ENCODE measurements around the gene RHPN2.
"Not testable (repeated sequence)": the region's sequence is repeated elsewhere in the genome, so short reads cannot be mapped to it uniquely, and the experiment has no call there.

The RHPN2 gene

GRCh38 chr19:33064458-33064791 is 263 bp downstream of the RHPN2 start:
- no peak for DNase-seq (ENCODE audit: low spot score)

- DNase-seq (ENCODE audit: low spot score), result no peak
These were observed 783 bp downstream of the RHPN2 start for GRCh38 chr19:33063753-33064457.

- no peak for DNase-seq (ENCODE audit: low spot score)
These were observed 1.3 kb downstream of the RHPN2 start for GRCh38 chr19:33063356-33063752.

GRCh38 chr19:33062902-33063301 is 1.8 kb downstream of the RHPN2 start:
- DNase-seq (ENCODE audit: low spot score), result no peak

- no peak for DNase-seq (ENCODE audit: low spot score)
These were observed 4.1 kb downstream of the RHPN2 start for GRCh38 chr19:33060586-33060985.

- DNase-seq (ENCODE audit: low spot score), result no peak
These were observed 9.0 kb downstream of the RHPN2 start for GRCh38 chr19:33055718-33056117.

GRCh38 chr19:33054623-33055022 is 10.1 kb downstream of the RHPN2 start:
- DNase-seq (ENCODE audit: low spot score), result no peak

GRCh38 chr19:33052352-33052972 is 12.2 kb downstream of the RHPN2 start:
- DNase-seq (ENCODE audit: low spot score), result no peak

- no peak for DNase-seq (ENCODE audit: low spot score)
These were observed 14.6 kb downstream of the RHPN2 start for GRCh38 chr19:33050110-33050509.

- DNase-seq (ENCODE audit: low spot score), result no peak
These were observed 15.6 kb downstream of the RHPN2 start for GRCh38 chr19:33048806-33049676.

- no peak for DNase-seq (ENCODE audit: low spot score)
These were observed 17.3 kb downstream of the RHPN2 start for GRCh38 chr19:33047422-33047821.

GRCh38 chr19:33041828-33042160 is 22.9 kb downstream of the RHPN2 start:
- DNase-seq (ENCODE audit: low spot score), result not testable (repeated sequence)

GRCh38 chr19:33040994-33041827 is 23.5 kb downstream of the RHPN2 start:
- DNase-seq (ENCODE audit: low spot score), result peak; percentile 5

- DNase-seq (ENCODE audit: low spot score), result no peak
These were observed 24.9 kb downstream of the RHPN2 start for GRCh38 chr19:33039815-33040214.

GRCh38 chr19:33039108-33039599 is 25.5 kb downstream of the RHPN2 start:
- DNase-seq (ENCODE audit: low spot score), result no peak

- not testable (repeated sequence) for DNase-seq (ENCODE audit: low spot score)
These were observed 27.3 kb downstream of the RHPN2 start for GRCh38 chr19:33037168-33038025.

- not testable (repeated sequence) for DNase-seq (ENCODE audit: low spot score)
These were observed 28.1 kb downstream of the RHPN2 start for GRCh38 chr19:33036370-33037167.

- no peak for DNase-seq (ENCODE audit: low spot score)
These were observed 29.2 kb downstream of the RHPN2 start for GRCh38 chr19:33035461-33035860.

- no peak for DNase-seq (ENCODE audit: low spot score)
These were observed 32.4 kb downstream of the RHPN2 start for GRCh38 chr19:33032218-33032781.

- no peak for DNase-seq (ENCODE audit: low spot score)
These were observed 34.9 kb downstream of the RHPN2 start for GRCh38 chr19:33029746-33030303.
